Thymus (tissue), 11 donors: ENCODE data around the gene UGDH. TPM values are rescaled to one million over a fixed set of nuclear protein-coding genes. Genes with fewer than 3 reads are reported as not detected.
"Not testable (repeated sequence)": the region's sequence is repeated elsewhere in the genome, so short reads cannot be mapped to it uniquely, and the experiment has no call there.

Source experiments
- DNase-seq, 9 donors: peaks; one replicate each; pipeline ENCODE4 v3.0.0-alpha.2; 2013; ENCODE audit warnings: low spot score in 9 of 9, low read depth in 6 of 9, missing footprints in 1 of 9
- H3K27ac ChIP-seq, 2 donors: one replicate each; pipeline ENCODE4 v1.5.1; 2013; ENCODE audit warnings: control low read depth in 1 of 2, low read depth in 1 of 2, low read length in 1 of 2, mild to moderate bottlenecking in 1 of 2, moderate library complexity in 1 of 2
- H3K27me3 ChIP-seq, 2 donors: one replicate each; pipeline ENCODE4 v1.5.1; 2013; ENCODE audit warnings: low read length in 1 of 2; ENCODE audit not compliant: control insufficient read depth in 2 of 2, insufficient read depth in 1 of 2
- H3K36me3 ChIP-seq, 2 donors: one replicate each; pipeline ENCODE4 v1.5.1; 2013; ENCODE audit warnings: low read length in 1 of 2, mild to moderate bottlenecking in 1 of 2, moderate library complexity in 1 of 2; ENCODE audit not compliant: control insufficient read depth in 2 of 2, insufficient read depth in 2 of 2
- H3K4me1 ChIP-seq, 2 donors: one replicate each; pipeline ENCODE4 v1.5.1; 2013; ENCODE audit warnings: low read length in 2 of 2; ENCODE audit not compliant: control insufficient read depth in 2 of 2, insufficient read depth in 2 of 2
- H3K4me3 ChIP-seq, 2 donors: one replicate each; pipeline ENCODE4 v1.5.1; 2013; ENCODE audit warnings: low read length in 2 of 2, control low read depth in 1 of 2, mild to moderate bottlenecking in 1 of 2
- H3K9me3 ChIP-seq, 2 donors: one replicate each; pipeline ENCODE4 v1.5.1; 2013; ENCODE audit warnings: low read length in 1 of 2, mild to moderate bottlenecking in 1 of 2; ENCODE audit not compliant: control insufficient read depth in 2 of 2, insufficient read depth in 1 of 2
- WGBS: extraction: QIAGEN DNeasy Blood & Tissue Kit; methylation state at CpG from one replicate; pipeline ENCODE4 v1.1.7; 2013; 5-methylcytosine and 5-hydroxymethylcytosine counted together
- polyA plus RNA-seq: library from polyadenylated mRNA; stranded (reverse); fragments of 200-250 nt; gene quantifications from one replicate; pipeline ENCODE4 v1.2.3, GENCODE V29; 2013
- total RNA-seq: library from RNA; stranded (reverse); fragments of 120-200 nt; gene quantifications from one replicate; pipeline ENCODE4 v1.2.4, GENCODE V29; 2013
- donor health status: healthy.

The UGDH gene
- total and polyA plus RNA-seq, 2 donors, result 11.7 to 12.7 TPM

- no peaks in the 10 kb centered on the region for H3K27me3 ChIP-seq
- no peak for DNase-seq
- no peaks in the 10 kb centered on the region for H3K9me3 ChIP-seq
- H3K36me3 ChIP-seq, result peaks cover 0 to 2% of the 10 kb centered on the region in 2 donors
- H3K4me1 ChIP-seq, result no peaks in the 10 kb centered on the region
- 98% methylated on average over 5 of the region's 5 CpGs for WGBS
- no peak overlapping the region for H3K27ac ChIP-seq
- no peak overlapping the region for H3K4me3 ChIP-seq
These were observed 35.6 kb upstream of the UGDH start for GRCh38 chr4:39562792-39563191.

DNA sequence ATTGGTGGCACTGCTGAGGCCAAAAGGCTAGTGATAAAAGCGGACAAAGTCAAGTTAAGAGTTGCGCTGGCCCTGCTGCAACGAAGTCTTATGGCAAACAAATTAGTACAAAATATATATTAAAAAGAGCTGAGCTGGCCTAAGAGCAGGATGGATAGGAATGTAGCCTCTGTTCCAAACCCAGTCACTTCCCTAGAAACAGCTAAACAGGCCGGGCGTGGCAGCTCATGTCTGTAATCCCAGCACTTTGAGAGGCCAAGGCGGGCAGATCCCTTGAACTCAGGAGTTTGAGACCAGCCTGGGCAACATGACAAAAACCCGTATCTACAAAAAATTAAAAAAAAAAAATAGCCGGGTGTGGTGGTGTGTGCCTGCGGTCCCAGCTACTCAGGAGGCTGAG, 32.4 kb upstream of the UGDH start:
- H3K9me3 ChIP-seq, result no peaks in the 10 kb centered on the region
- H3K4me1 ChIP-seq, result no peaks in the 10 kb centered on the region
- no peaks in the 10 kb centered on the region for H3K27me3 ChIP-seq
- H3K4me3 ChIP-seq, result no peak overlapping the region
- no peak overlapping the region for H3K27ac ChIP-seq
- H3K36me3 ChIP-seq, result peaks cover 0 to under 1% of the 10 kb centered on the region in 2 donors
- no peak for DNase-seq
- WGBS, result 97% methylated on average over 9 of the region's 9 CpGs

DNA sequence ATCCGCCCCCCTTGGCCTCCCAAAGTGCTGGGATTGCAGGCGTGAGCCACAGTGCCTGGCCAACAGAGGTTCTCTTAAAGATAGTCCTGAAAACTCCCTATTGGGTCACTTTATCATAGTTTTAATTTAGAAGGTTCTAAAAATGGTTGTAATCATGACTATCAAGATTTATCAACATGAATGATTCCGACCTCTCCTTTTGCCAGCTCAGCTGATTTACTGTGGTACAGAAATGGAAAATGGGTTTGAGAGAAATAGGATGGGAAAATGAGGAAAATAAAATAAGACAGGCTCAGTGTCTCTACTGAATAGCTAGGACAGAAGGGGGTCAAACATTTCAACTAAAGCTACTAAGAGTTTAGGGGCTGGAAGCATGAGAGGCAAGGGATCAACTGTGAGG, 28.2 kb upstream of the UGDH start:
- Histone ChIP-seq H3K36me3 (no peaks in the 10 kb centered on the region), H3K27me3 (no peaks in the 10 kb centered on the region), H3K4me3 (no peak overlapping the region), H3K27ac (no peak overlapping the region), H3K9me3 (no peaks in the 10 kb centered on the region), H3K4me1 (no peaks in the 10 kb centered on the region)
- 99% methylated on average over 3 of the region's 3 CpGs for WGBS
- DNase-seq, result no peak

- H3K27ac ChIP-seq, result no peak overlapping the region
- no peaks in the 10 kb centered on the region for H3K4me1 ChIP-seq
- no peak for DNase-seq
- no peaks in the 10 kb centered on the region for H3K36me3 ChIP-seq
- no peaks in the 10 kb centered on the region for H3K9me3 ChIP-seq
- WGBS, result 96% methylated on average over 3 of the region's 3 CpGs
- H3K27me3 ChIP-seq, result no peaks in the 10 kb centered on the region
- no peak overlapping the region for H3K4me3 ChIP-seq
These were observed 21.3 kb upstream of the UGDH start for GRCh38 chr4:39548425-39549067.

- H3K4me1 ChIP-seq, result no peaks in the 10 kb centered on the region
- no peak for DNase-seq
- H3K27ac ChIP-seq, result no peak overlapping the region
- H3K36me3 ChIP-seq, result no peaks in the 10 kb centered on the region
- no peaks in the 10 kb centered on the region for H3K9me3 ChIP-seq
- 53% methylated on average over 1 of the region's 1 CpG for WGBS
- H3K27me3 ChIP-seq, result no peaks in the 10 kb centered on the region
- H3K4me3 ChIP-seq, result no peak overlapping the region
These were observed 17.5 kb upstream of the UGDH start for GRCh38 chr4:39544580-39545315.

- not testable (repeated sequence) for H3K27me3 ChIP-seq, H3K4me3 ChIP-seq, H3K27ac ChIP-seq, H3K4me1 ChIP-seq, H3K36me3 ChIP-seq, H3K9me3 ChIP-seq, DNase-seq
- WGBS, result 96% methylated on average over 4 of the region's 4 CpGs
These were observed 16.8 kb upstream of the UGDH start for GRCh38 chr4:39544080-39544479.

- H3K4me1 ChIP-seq, result no peaks in the 10 kb centered on the region
- H3K27me3 ChIP-seq, result no peaks in the 10 kb centered on the region
- H3K9me3 ChIP-seq, result no peaks in the 10 kb centered on the region
- no peak overlapping the region for H3K4me3 ChIP-seq
- 95% methylated on average over 5 of the region's 5 CpGs for WGBS
- H3K36me3 ChIP-seq, result no peaks in the 10 kb centered on the region
- no peak overlapping the region for H3K27ac ChIP-seq
- DNase-seq, result no peak
These were observed 15.8 kb upstream of the UGDH start for GRCh38 chr4:39543034-39543433.

DNA sequence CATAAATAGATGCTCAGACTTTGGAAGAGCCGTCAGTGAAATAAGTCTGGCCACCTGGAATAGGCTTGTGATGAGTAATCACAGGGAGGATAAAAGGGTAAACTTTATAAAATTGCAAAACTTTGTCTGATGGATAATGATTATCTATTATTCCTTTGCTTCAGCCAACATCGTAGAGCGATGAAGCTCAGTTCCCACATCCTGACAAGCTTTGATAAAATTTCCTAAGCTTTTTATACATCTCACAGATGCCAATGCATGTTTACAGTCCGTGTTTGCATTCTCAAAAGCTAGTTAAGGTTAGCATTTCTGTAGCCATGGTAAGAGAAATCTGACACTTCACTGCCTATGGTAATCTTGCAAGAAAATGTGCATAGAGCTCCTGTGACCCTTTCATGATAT, 15.4 kb upstream of the UGDH start:
- H3K9me3 ChIP-seq, result no peaks in the 10 kb centered on the region
- no peak overlapping the region for H3K4me3 ChIP-seq
- 97% methylated on average over 4 of the region's 4 CpGs for WGBS
- no peaks in the 10 kb centered on the region for H3K27me3 ChIP-seq
- H3K36me3 ChIP-seq, result no peaks in the 10 kb centered on the region
- no peak for DNase-seq
- no peaks in the 10 kb centered on the region for H3K4me1 ChIP-seq
- no peak overlapping the region for H3K27ac ChIP-seq

DNA sequence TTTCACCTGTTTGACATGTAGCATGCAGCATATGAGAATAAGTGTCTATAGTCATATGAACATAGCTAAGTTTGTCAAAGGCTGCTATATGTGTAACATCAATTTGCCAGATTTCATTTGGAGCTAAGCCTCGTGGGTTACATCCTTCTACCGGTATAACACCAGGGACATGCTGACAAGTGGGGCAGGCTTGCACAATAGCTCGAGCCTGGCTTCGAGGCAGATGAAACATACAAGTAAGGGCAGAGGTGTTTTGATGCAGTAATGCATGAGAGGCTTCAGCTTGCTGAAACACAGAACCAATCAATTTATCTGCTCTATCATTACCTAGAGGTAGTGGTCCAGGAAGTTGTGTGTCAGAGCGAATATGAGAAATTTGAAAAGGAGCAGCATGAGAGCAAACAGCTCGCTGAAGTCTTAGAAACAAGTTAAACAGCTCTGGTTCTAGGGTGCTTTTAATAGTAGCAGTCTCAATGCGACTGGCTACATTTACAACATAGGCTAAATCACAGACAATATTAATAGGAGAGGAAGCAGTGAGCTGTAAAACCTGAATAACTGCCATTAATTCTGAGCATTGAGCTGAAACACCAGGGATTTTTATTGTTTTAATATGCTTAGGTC, 14.9 kb upstream of the UGDH start:
- no peaks in the 10 kb centered on the region for H3K4me1 ChIP-seq
- WGBS, result 89% methylated on average over 7 of the region's 7 CpGs
- H3K9me3 ChIP-seq, result no peaks in the 10 kb centered on the region
- H3K27me3 ChIP-seq, result no peaks in the 10 kb centered on the region
- H3K36me3 ChIP-seq, result no peaks in the 10 kb centered on the region
- no peak overlapping the region for H3K27ac ChIP-seq
- no peak for DNase-seq
- no peak overlapping the region for H3K4me3 ChIP-seq
